Kidney tubule cell (primary cell): ENCODE measurements around the gene CCT2.

ENCODE experiments used
- DNase-seq: peaks from one replicate; pipeline ENCODE4 v3.0.0-alpha.2; 2018; ENCODE audit warnings: low spot score

Gene CCT2

GRCh38 chr12:69641546-69641945 is 56.3 kb downstream of the CCT2 start:
- no peak for DNase-seq

- DNase-seq: no peak
Measured at GRCh38 chr12:69642531-69642930, 57.3 kb downstream of the CCT2 start.

GRCh38 chr12:69644511-69644910 is 59.3 kb downstream of the CCT2 start:
- DNase-seq: no peak

GRCh38 chr12:69645031-69645430 is 59.8 kb downstream of the CCT2 start:
- no peak for DNase-seq

- DNase-seq: no peak
Measured at GRCh38 chr12:69647178-69647577, 61.9 kb downstream of the CCT2 start.

- peak; percentile 90 for DNase-seq
Measured at GRCh38 chr12:69648476-69648875, 63.2 kb downstream of the CCT2 start.

GRCh38 chr12:69649529-69649928 is 64.3 kb downstream of the CCT2 start:
- DNase-seq: no peak
